ENCODE measurements around the gene PAPPA. TPM values are rescaled to one million over a fixed set of nuclear protein-coding genes. Genes with fewer than 3 reads are reported as not detected.

Gene PAPPA, protein sequence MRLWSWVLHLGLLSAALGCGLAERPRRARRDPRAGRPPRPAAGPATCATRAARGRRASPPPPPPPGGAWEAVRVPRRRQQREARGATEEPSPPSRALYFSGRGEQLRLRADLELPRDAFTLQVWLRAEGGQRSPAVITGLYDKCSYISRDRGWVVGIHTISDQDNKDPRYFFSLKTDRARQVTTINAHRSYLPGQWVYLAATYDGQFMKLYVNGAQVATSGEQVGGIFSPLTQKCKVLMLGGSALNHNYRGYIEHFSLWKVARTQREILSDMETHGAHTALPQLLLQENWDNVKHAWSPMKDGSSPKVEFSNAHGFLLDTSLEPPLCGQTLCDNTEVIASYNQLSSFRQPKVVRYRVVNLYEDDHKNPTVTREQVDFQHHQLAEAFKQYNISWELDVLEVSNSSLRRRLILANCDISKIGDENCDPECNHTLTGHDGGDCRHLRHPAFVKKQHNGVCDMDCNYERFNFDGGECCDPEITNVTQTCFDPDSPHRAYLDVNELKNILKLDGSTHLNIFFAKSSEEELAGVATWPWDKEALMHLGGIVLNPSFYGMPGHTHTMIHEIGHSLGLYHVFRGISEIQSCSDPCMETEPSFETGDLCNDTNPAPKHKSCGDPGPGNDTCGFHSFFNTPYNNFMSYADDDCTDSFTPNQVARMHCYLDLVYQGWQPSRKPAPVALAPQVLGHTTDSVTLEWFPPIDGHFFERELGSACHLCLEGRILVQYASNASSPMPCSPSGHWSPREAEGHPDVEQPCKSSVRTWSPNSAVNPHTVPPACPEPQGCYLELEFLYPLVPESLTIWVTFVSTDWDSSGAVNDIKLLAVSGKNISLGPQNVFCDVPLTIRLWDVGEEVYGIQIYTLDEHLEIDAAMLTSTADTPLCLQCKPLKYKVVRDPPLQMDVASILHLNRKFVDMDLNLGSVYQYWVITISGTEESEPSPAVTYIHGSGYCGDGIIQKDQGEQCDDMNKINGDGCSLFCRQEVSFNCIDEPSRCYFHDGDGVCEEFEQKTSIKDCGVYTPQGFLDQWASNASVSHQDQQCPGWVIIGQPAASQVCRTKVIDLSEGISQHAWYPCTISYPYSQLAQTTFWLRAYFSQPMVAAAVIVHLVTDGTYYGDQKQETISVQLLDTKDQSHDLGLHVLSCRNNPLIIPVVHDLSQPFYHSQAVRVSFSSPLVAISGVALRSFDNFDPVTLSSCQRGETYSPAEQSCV (N-terminal part only)
- total RNA-seq (0.80 and 0.81 TPM in 2 replicates), polyA plus RNA-seq (0.20 and 0.76 TPM in 2 replicates)

DNA sequence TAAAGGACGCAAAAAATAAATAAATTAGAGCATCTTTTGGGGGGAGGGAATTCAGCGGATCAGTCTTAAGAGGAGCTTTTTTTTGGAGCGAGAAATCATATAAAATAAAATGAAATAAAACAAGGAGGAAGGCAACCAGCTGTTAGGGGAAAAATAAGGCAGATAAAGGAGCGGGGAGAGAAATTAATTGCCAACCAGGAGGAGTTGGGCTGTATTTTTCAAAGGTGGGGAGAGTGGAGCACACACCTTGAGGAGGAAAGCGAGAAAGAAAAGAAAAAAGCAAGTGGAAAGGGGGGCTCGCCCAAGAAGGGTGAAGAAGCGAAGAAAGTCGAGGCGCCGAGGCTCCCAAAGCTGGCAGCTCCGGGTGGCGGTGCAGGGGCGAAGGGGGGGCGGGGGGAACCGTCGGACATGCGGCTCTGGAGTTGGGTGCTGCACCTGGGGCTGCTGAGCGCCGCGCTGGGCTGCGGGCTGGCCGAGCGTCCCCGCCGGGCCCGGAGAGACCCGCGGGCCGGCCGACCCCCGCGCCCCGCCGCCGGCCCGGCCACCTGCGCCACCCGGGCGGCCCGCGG, at the start of gene PAPPA:
Gene PAPPA (plus strand): TSS at position 27 of the 569 bp plus-strand sequence. CDS start 382 bp downstream, at position 409.
- Histone ChIP-seq H3K36me3 (no peaks in the 10 kb centered on the region), H3K4me1 (ENCODE audit: low read depth) (peaks cover 25% of the 10 kb centered on the region), H3K27ac (no peak within 1 kb of the TSS), H3K4me3 (peak within 1 kb of the TSS; percentile 73), H3K27me3 (peaks cover 29% of the 10 kb centered on the region), H3K9me3 (ENCODE audit: low read depth) (no peaks in the 10 kb centered on the region)
- DNase-seq (ENCODE audit: low read depth in 1 of 2, low spot score in 1 of 2) = peak in 1 of 2 donors; percentile 41
- TF ChIP-seq CTCF (IDR thresholded peaks at IDR 0.05; ENCODE audit: low read depth, low read length) = no peak

- Histone ChIP-seq H3K4me1 (ENCODE audit: low read depth) (no peaks in the 10 kb centered on the region), H3K4me3 (no peak overlapping the region), H3K27me3 (no peaks in the 10 kb centered on the region), H3K27ac (no peak overlapping the region), H3K36me3 (no peaks in the 10 kb centered on the region), H3K9me3 (ENCODE audit: low read depth) (no peaks in the 10 kb centered on the region)
- no peak for TF ChIP-seq CTCF (IDR thresholded peaks at IDR 0.05; ENCODE audit: low read depth, low read length)
- DNase-seq (ENCODE audit: low read depth in 1 of 2, low spot score in 1 of 2) = peak in 1 of 2 donors; percentile 32
Measured at GRCh38 chr9:116103976-116104820, 49.4 kb upstream of the PAPPA start.

DNA sequence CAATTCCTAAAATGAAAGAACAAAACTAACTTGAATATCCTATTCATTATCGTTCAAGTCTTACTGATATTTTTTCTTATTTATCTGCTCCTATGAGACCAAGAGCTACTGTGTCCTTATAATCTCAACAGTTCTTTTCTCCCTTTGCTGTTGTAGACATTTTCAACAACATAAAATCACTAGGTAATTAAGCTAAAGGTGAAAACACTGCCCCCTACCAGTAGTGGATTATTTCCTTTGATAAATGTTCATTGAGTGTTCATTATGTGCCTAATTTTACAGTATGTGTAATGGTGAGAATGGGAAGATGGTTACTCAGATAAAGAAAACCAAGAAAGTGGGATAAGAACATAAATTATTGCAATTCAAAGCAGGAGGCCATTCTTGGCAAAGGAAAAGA, 41.4 kb upstream of the PAPPA start:
- TF ChIP-seq CTCF (IDR thresholded peaks at IDR 0.05; ENCODE audit: low read depth, low read length) = peak; percentile 38
- Histone ChIP-seq H3K27ac (no peak overlapping the region), H3K27me3 (no peaks in the 10 kb centered on the region), H3K4me1 (ENCODE audit: low read depth) (no peaks in the 10 kb centered on the region), H3K4me3 (no peak overlapping the region), H3K9me3 (ENCODE audit: low read depth) (no peaks in the 10 kb centered on the region), H3K36me3 (no peaks in the 10 kb centered on the region)
- peak in 1 of 2 donors; percentile 44 for DNase-seq (ENCODE audit: low read depth in 1 of 2, low spot score in 1 of 2)

GRCh38 chr9:116115761-116116353, 37.7 kb upstream of the PAPPA start:
- TF ChIP-seq CTCF (IDR thresholded peaks at IDR 0.05; ENCODE audit: low read depth, low read length) = no peak
- Histone ChIP-seq H3K9me3 (ENCODE audit: low read depth) (no peaks in the 10 kb centered on the region), H3K36me3 (no peaks in the 10 kb centered on the region), H3K4me1 (ENCODE audit: low read depth) (no peaks in the 10 kb centered on the region), H3K27me3 (no peaks in the 10 kb centered on the region), H3K4me3 (no peak overlapping the region), H3K27ac (no peak overlapping the region)
- peak in 1 of 2 donors; percentile 83 for DNase-seq (ENCODE audit: low read depth in 1 of 2, low spot score in 1 of 2)
